ENCODE data around the gene NEUROD2.

NEUROD2 gene

DNA sequence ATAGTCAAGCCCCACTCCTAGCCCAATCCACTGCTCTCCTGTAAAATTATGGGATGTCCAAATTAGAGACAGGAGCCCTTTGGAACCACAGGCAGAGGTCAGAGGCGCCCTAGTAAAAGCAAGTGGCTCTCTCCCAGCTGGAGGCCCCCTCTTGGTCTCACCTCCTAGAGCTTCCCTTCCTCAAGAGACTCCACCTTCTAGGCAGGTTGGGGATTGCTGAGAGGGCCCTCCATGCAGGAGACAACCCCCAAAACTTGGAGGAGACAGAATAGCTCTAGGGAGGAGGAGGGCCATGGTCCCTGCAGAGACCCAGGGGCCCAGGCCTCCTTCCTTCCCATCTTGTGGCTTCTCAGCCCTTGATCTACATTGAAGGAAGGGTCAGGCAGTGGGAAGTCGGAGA is 29.4 kb downstream of the NEUROD2 start:
- no peak for DNase-seq

GRCh38 chr17:39576187-39576586 is 31.5 kb downstream of the NEUROD2 start:
- DNase-seq: no peak

GRCh38 chr17:39573447-39574298 is 34.0 kb downstream of the NEUROD2 start:
- peak in 1 of 2 experiments; percentile 12 for DNase-seq

- DNase-seq: no peak
These were observed 35.6 kb downstream of the NEUROD2 start for GRCh38 chr17:39572121-39572520.

- no peak for DNase-seq
These were observed 38.6 kb downstream of the NEUROD2 start for GRCh38 chr17:39569126-39569525.

- no peak for DNase-seq
These were observed 39.0 kb downstream of the NEUROD2 start for GRCh38 chr17:39568702-39569101.

DNA sequence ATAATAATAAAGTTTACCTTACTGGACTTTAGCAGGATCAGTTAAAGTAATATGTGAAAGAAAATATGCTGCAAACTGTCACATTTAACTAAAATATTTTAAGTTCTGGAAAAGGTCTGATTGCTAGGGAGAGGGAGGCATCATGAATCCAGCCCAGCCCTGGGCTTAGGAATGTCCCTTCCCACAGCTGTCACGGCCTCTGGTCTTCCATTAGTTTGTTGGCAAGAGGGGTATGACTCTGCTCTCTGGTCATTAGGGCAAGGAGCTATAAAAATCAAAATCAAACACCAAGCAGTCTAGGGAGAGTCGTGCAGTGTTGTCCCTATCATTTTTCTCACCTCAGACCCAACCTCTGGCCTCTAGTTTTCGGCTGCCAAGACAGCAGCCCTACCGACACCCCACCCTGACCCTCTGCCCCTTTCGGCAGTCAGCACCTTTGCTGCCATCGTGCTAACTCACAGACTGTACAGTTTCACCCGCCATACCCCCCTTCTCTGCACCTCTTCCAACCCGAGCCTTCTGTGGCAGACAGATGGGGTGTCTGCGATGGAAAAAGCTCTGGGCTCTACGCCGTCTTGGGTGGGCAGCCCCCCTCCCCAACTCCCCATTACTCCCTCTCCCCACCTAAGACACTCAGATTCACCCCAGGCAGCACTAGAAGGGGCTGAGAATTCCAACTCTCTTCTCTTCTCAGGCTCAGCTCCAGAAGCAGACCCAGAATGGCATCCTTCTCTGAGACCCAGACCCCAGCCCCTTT is 41.4 kb downstream of the NEUROD2 start:
- no peak for DNase-seq

GRCh38 chr17:39564211-39564848 is 43.4 kb downstream of the NEUROD2 start:
- DNase-seq: no peak

- DNase-seq: no peak
These were observed 44.2 kb downstream of the NEUROD2 start for GRCh38 chr17:39563476-39563875.

- no peak for DNase-seq
These were observed 44.7 kb downstream of the NEUROD2 start for GRCh38 chr17:39562976-39563375.

- DNase-seq: no peak
These were observed 45.3 kb downstream of the NEUROD2 start for GRCh38 chr17:39562395-39562794.

DNA sequence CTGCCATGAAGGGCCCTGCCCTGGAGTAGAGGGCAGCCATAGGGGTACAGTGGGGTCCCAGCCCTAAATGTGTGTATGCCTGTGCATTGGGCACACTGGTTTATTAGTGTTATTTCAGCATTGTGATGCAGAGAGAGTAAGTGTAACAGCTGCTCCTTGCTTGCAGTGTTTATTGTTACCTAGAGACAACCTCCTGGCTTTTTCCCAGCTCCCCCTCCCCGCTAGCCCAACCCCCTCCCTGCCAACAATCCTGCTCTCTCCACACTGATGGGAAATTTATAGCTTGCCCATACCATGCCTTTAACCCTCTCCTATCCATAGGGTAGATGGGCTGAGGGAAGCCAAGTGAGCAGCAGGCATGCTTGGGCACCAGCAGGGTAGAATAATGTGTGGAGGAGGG is 51.3 kb downstream of the NEUROD2 start:
- no peak for DNase-seq

DNA sequence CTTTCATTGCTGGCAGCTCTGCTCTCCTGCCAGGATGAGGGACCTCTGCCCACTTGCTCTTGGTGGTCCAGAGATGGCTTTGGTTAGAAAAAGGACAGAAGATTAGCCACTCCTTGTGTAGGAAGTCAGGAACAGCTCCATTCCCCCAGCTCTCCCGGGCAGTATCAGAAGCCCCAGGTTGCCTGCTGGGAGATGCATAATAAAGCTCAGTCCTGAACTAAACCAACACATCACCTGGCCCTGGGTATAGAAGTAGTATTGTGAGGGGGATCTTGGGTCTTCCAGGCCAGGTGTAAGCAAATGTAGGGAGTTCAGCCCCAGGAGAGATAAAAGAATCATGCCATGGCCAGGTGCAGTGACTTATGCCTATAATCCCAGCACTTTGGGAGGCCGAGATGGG is 52.4 kb downstream of the NEUROD2 start:
- DNase-seq: no peak

All from AML-193 (cell line).